Activated CD4-positive, alpha-beta T cell treated with anti-CD3 and anti-CD28 coated beads, Interleukin-2, amount 10 ng/mL, durations not matched to agents 7 days and 5 days (primary cell): ENCODE measurements around the gene ANKRD27. TPM values are rescaled to one million over a fixed set of nuclear protein-coding genes. Genes with fewer than 3 reads are reported as not detected.
"Not testable (repeated sequence)": the region's sequence is repeated elsewhere in the genome, so short reads cannot be mapped to it uniquely, and the experiment has no call there.

Experiments used
- CTCF ChIA-PET: fragments of 350-600 bp; sonication (Branson Sonifier 250); formaldehyde crosslinking; loops from one replicate; lab custom pipeline; 2021; ENCODE audit warnings: antibody characterized with exemption; lab: Charles Lee
- POLR2A ChIA-PET: fragments of 350-600 bp; sonication (Branson Sonifier 250); formaldehyde crosslinking; loops from one replicate; lab custom pipeline; 2021; ENCODE audit warnings: antibody characterized with exemption; lab: Charles Lee
- DNase-seq: peaks from one replicate; pipeline ENCODE4 v3.0.0-alpha.2; 2020
- H3K27ac Mint-ChIP-seq: one replicate; pipeline ENCODE4 v1.8.0; 2021; ENCODE audit warnings: mild to moderate bottlenecking, moderate library complexity, mixed read lengths
- H3K27me3 Mint-ChIP-seq: one replicate; pipeline ENCODE4 v1.8.0; 2021; ENCODE audit warnings: mixed read lengths
- H3K36me3 Mint-ChIP-seq: one replicate; pipeline ENCODE4 v1.8.0; 2021; ENCODE audit warnings: low read depth, mixed read lengths
- H3K4me1 Mint-ChIP-seq: one replicate; pipeline ENCODE4 v1.8.0; 2021; ENCODE audit warnings: mixed read lengths
- H3K4me3 Mint-ChIP-seq: one replicate; pipeline ENCODE4 v1.8.0; 2021; ENCODE audit warnings: mild to moderate bottlenecking, moderate library complexity, mixed read lengths
- H3K9me3 Mint-ChIP-seq: one replicate; pipeline ENCODE4 v1.8.0; 2021; ENCODE audit warnings: mixed read lengths
- total RNA-seq, 2 experiments: library from RNA; stranded (reverse); gene quantifications; one replicate each; pipeline ENCODE4 v1.2.3, GENCODE V29; 2021

The ANKRD27 gene
- total RNA-seq, 2 experiments from 2014 or later, result 49.3 to 49.8 TPM

GRCh38 chr19:32661318-32661717, 13.7 kb downstream of the ANKRD27 start:
- Mint-ChIP-seq H3K27me3 (no peaks in the 10 kb centered on the region), H3K36me3 (peaks cover 10% of the 10 kb centered on the region), H3K4me3 (no peak overlapping the region), H3K4me1 (peaks cover 15% of the 10 kb centered on the region), H3K27ac (no peak overlapping the region), H3K9me3 (no peaks in the 10 kb centered on the region)
- CTCF ChIA-PET, result no interaction called here
- no peak for DNase-seq
- POLR2A ChIA-PET, result no interaction called here

GRCh38 chr19:32658527-32658926, 16.5 kb downstream of the ANKRD27 start:
- no peaks in the 10 kb centered on the region for H3K27me3 Mint-ChIP-seq
- no peak for DNase-seq
- H3K4me1 Mint-ChIP-seq, result peaks cover 15% of the 10 kb centered on the region
- H3K36me3 Mint-ChIP-seq, result peaks cover 9% of the 10 kb centered on the region
- no peak overlapping the region for H3K4me3 Mint-ChIP-seq
- H3K9me3 Mint-ChIP-seq, result no peaks in the 10 kb centered on the region
- CTCF ChIA-PET, result no interaction called here
- POLR2A ChIA-PET, result no interaction called here
- H3K27ac Mint-ChIP-seq, result no peak overlapping the region

GRCh38 chr19:32658075-32658474, 16.9 kb downstream of the ANKRD27 start:
- CTCF ChIA-PET, result no interaction called here
- H3K36me3 Mint-ChIP-seq, result peaks cover 10% of the 10 kb centered on the region
- no peak overlapping the region for H3K4me3 Mint-ChIP-seq
- POLR2A ChIA-PET, result no interaction called here
- no peaks in the 10 kb centered on the region for H3K9me3 Mint-ChIP-seq
- H3K27me3 Mint-ChIP-seq, result no peaks in the 10 kb centered on the region
- H3K27ac Mint-ChIP-seq, result no peak overlapping the region
- DNase-seq, result no peak
- peaks cover 13% of the 10 kb centered on the region for H3K4me1 Mint-ChIP-seq

- CTCF ChIA-PET, result interaction anchor here (0.6 to 0.8 kb wide), 2 partner anchors 10 to 435 kb away, joined by 3 read pairs; no protein-coding TSS in a partner anchor
These were observed 18.6 kb downstream of the ANKRD27 start for GRCh38 chr19:32656379-32656778.

GRCh38 chr19:32653599-32653915, 21.4 kb downstream of the ANKRD27 start:
- Mint-ChIP-seq H3K27me3 (no peaks in the 10 kb centered on the region), H3K9me3 (no peaks in the 10 kb centered on the region), H3K4me1 (peaks cover 2% of the 10 kb centered on the region), H3K36me3 (peaks cover 13% of the 10 kb centered on the region), H3K27ac (no peak overlapping the region), H3K4me3 (no peak overlapping the region)
- ChIA-PET CTCF (no interaction called here), POLR2A (no interaction called here)
- no peak for DNase-seq

More at GRCh38 chr19:32656379-32656778, 18.6 kb downstream of the ANKRD27 start:
- DNase-seq, H3K27ac Mint-ChIP-seq, H3K27me3 Mint-ChIP-seq, H3K9me3 Mint-ChIP-seq, H3K36me3 Mint-ChIP-seq, H3K4me3 Mint-ChIP-seq, POLR2A ChIA-PET, H3K4me1 Mint-ChIP-seq: not testable (repeated sequence)

- POLR2A ChIA-PET, result no interaction called here
- Mint-ChIP-seq H3K4me3 (no peak overlapping the region), H3K36me3 (peaks cover 17% of the 10 kb centered on the region), H3K27ac (no peak overlapping the region), H3K4me1 (peaks cover 6% of the 10 kb centered on the region), H3K27me3 (no peaks in the 10 kb centered on the region), H3K9me3 (no peaks in the 10 kb centered on the region)
- CTCF ChIA-PET, result no interaction called here
- no peak for DNase-seq
These were observed 21.9 kb downstream of the ANKRD27 start for GRCh38 chr19:32652894-32653598.

- H3K36me3 Mint-ChIP-seq, result peaks cover 24% of the 10 kb centered on the region
- H3K27me3 Mint-ChIP-seq, CTCF ChIA-PET, H3K9me3 Mint-ChIP-seq, DNase-seq, H3K27ac Mint-ChIP-seq, H3K4me3 Mint-ChIP-seq, POLR2A ChIA-PET: not testable (repeated sequence)
- peaks cover 13% of the 10 kb centered on the region for H3K4me1 Mint-ChIP-seq
These were observed 22.6 kb downstream of the ANKRD27 start for GRCh38 chr19:32652331-32652730.

GRCh38 chr19:32651729-32652140, 23.2 kb downstream of the ANKRD27 start:
- Mint-ChIP-seq H3K9me3 (no peaks in the 10 kb centered on the region), H3K27me3 (no peaks in the 10 kb centered on the region), H3K36me3 (peaks cover 28% of the 10 kb centered on the region), H3K4me3 (no peak overlapping the region), H3K4me1 (peaks cover 19% of the 10 kb centered on the region), H3K27ac (no peak overlapping the region)
- DNase-seq, result no peak
- POLR2A ChIA-PET, result no interaction called here
- CTCF ChIA-PET, result no interaction called here

- H3K27ac Mint-ChIP-seq, result no peak overlapping the region
- peaks cover 24% of the 10 kb centered on the region for H3K4me1 Mint-ChIP-seq
- DNase-seq, result no peak
- POLR2A ChIA-PET, result no interaction called here
- H3K9me3 Mint-ChIP-seq, result no peaks in the 10 kb centered on the region
- peaks cover 30% of the 10 kb centered on the region for H3K36me3 Mint-ChIP-seq
- CTCF ChIA-PET, result no interaction called here
- no peaks in the 10 kb centered on the region for H3K27me3 Mint-ChIP-seq
- H3K4me3 Mint-ChIP-seq, result no peak overlapping the region
These were observed 24.3 kb downstream of the ANKRD27 start for GRCh38 chr19:32650671-32651070.

GRCh38 chr19:32649751-32650150, 25.2 kb downstream of the ANKRD27 start:
- POLR2A ChIA-PET, result no interaction called here
- H3K27me3 Mint-ChIP-seq, result no peaks in the 10 kb centered on the region

GRCh38 chr19:32647361-32647760, 27.6 kb downstream of the ANKRD27 start:
- no peak overlapping the region for H3K4me3 Mint-ChIP-seq
- peaks cover 45% of the 10 kb centered on the region for H3K36me3 Mint-ChIP-seq
- H3K9me3 Mint-ChIP-seq, result no peaks in the 10 kb centered on the region
- H3K27ac Mint-ChIP-seq, result peak overlapping the region; percentile 50
- DNase-seq, result peak; percentile 22
- CTCF ChIA-PET, result no interaction called here
- H3K27me3 Mint-ChIP-seq, result no peaks in the 10 kb centered on the region
- POLR2A ChIA-PET, result no interaction called here
- peaks cover 42% of the 10 kb centered on the region for H3K4me1 Mint-ChIP-seq

More at GRCh38 chr19:32649751-32650150, 25.2 kb downstream of the ANKRD27 start:
- H3K4me1 Mint-ChIP-seq, result peaks cover 24% of the 10 kb centered on the region
- peaks cover 27% of the 10 kb centered on the region for H3K36me3 Mint-ChIP-seq
- no peak for DNase-seq
- H3K27ac Mint-ChIP-seq, result no peak overlapping the region
- no peaks in the 10 kb centered on the region for H3K9me3 Mint-ChIP-seq
- CTCF ChIA-PET, result interaction anchor here (1.0 kb wide), 1 partner anchor 469 kb away, joined by 3 read pairs; no protein-coding TSS in a partner anchor
- H3K4me3 Mint-ChIP-seq, result no peak overlapping the region

- H3K9me3 Mint-ChIP-seq, result no peaks in the 10 kb centered on the region
- H3K27ac Mint-ChIP-seq, result no peak overlapping the region
- ChIA-PET CTCF (no interaction called here), POLR2A (no interaction called here)
- H3K4me1 Mint-ChIP-seq, result peaks cover 49% of the 10 kb centered on the region
- DNase-seq, result no peak
- H3K27me3 Mint-ChIP-seq, result no peaks in the 10 kb centered on the region
- no peak overlapping the region for H3K4me3 Mint-ChIP-seq
- peaks cover 51% of the 10 kb centered on the region for H3K36me3 Mint-ChIP-seq
These were observed 28.4 kb downstream of the ANKRD27 start for GRCh38 chr19:32646556-32646955.

- peak overlapping the region; percentile 80 for H3K27ac Mint-ChIP-seq
- no peaks in the 10 kb centered on the region for H3K9me3 Mint-ChIP-seq
- H3K4me3 Mint-ChIP-seq, result peak overlapping the region; percentile 4
- no peaks in the 10 kb centered on the region for H3K27me3 Mint-ChIP-seq
- peaks cover 43% of the 10 kb centered on the region for H3K4me1 Mint-ChIP-seq
- ChIA-PET POLR2A (no interaction called here), CTCF (interaction anchor here (1.2 kb wide), 1 partner anchor 23 kb away, joined by 3 read pairs; no protein-coding TSS in a partner anchor)
- H3K36me3 Mint-ChIP-seq, result peaks cover 67% of the 10 kb centered on the region
- peak; percentile 88 for DNase-seq
These were observed 32.2 kb downstream of the ANKRD27 start for GRCh38 chr19:32642771-32643170.

- ChIA-PET POLR2A (no interaction called here), CTCF (interaction anchor here (0.6 kb wide), 1 partner anchor 485 kb away, joined by 3 read pairs; no protein-coding TSS in a partner anchor)
- H3K4me3 Mint-ChIP-seq, result no peak overlapping the region
- no peak overlapping the region for H3K27ac Mint-ChIP-seq
- no peak for DNase-seq
- peaks cover 57% of the 10 kb centered on the region for H3K36me3 Mint-ChIP-seq
- H3K4me1 Mint-ChIP-seq, result peaks cover 20% of the 10 kb centered on the region
- no peaks in the 10 kb centered on the region for H3K27me3 Mint-ChIP-seq
- H3K9me3 Mint-ChIP-seq, result no peaks in the 10 kb centered on the region
These were observed 36.4 kb downstream of the ANKRD27 start for GRCh38 chr19:32638625-32639024.
